Activated B cell treated with CpG ODN at 0.5 μM for 24 hours (primary cell): ENCODE measurements around the gene SDHD. TPM values are rescaled to one million over a fixed set of nuclear protein-coding genes. Genes with fewer than 3 reads are reported as not detected.

Experiments
- ATAC-seq: fragments of 200-7000 bp; cut with Tn5 transposase; one replicate; pipeline ENCODE4 v1.10.0; 2021; ENCODE audit warnings: low read depth, mild to moderate bottlenecking, moderate library complexity
- CTCF ChIA-PET: fragments of 350-600 bp; sonication (Branson Sonifier 250); formaldehyde crosslinking; loops from one replicate; lab custom pipeline; 2021; ENCODE audit warnings: antibody characterized with exemption; lab: Charles Lee
- POLR2A ChIA-PET: fragments of 350-600 bp; sonication (Branson Sonifier 250); formaldehyde crosslinking; loops from one replicate; lab custom pipeline; 2021; ENCODE audit warnings: antibody characterized with exemption; lab: Charles Lee
- DNase-seq: peaks from one replicate; pipeline ENCODE4 v3.0.0; 2022
- H3K27ac Mint-ChIP-seq: one replicate; pipeline ENCODE4 v1.8.0; 2020; ENCODE audit warnings: mixed read lengths
- H3K27me3 Mint-ChIP-seq: one replicate; pipeline ENCODE4 v1.8.0; 2021; ENCODE audit warnings: mixed read lengths
- H3K36me3 Mint-ChIP-seq: one replicate; pipeline ENCODE4 v1.8.0; 2021; ENCODE audit warnings: low read depth, mixed read lengths
- H3K4me1 Mint-ChIP-seq: one replicate; pipeline ENCODE4 v1.8.0; 2021; ENCODE audit warnings: mixed read lengths
- H3K4me3 Mint-ChIP-seq: one replicate; pipeline ENCODE4 v1.8.0; 2020; ENCODE audit warnings: mild to moderate bottlenecking, mixed read lengths
- H3K9me3 Mint-ChIP-seq: one replicate; pipeline ENCODE4 v1.8.0; 2020; ENCODE audit warnings: mixed read lengths
- CTCF ChIP-seq: fragments of 200-600 bp; IDR thresholded peaks from one replicate; pipeline ENCODE4 v1.8.0; 2022; ENCODE audit warnings: antibody characterized with exemption, mild to moderate bottlenecking
- intact Hi-C: fragments of 100-400 bp; cut with micrococcal nuclease; formaldehyde crosslinking; loops from one replicate; pipeline ENCODE4 v1.15.1; 2024
- total RNA-seq: library from RNA; stranded (reverse); gene quantifications from 2 replicates; pipeline ENCODE4 v1.2.3, GENCODE V29; 2022

Gene SDHD
- total RNA-seq, 1 donor from 2014 or later = 79.9 TPM

GRCh38 chr11:112057170-112057569, 29.5 kb upstream of the SDHD start:
- Mint-ChIP-seq H3K9me3 (no peaks in the 10 kb centered on the region), H3K27ac (no peak overlapping the region), H3K4me1 (peaks cover 3% of the 10 kb centered on the region), H3K36me3 (peaks cover 69% of the 10 kb centered on the region), H3K4me3 (no peak overlapping the region), H3K27me3 (no peaks in the 10 kb centered on the region)
- no peak for TF ChIP-seq CTCF
- DNase-seq (no peak), ATAC-seq (no peak)
- intact Hi-C loops = no loop called here
- ChIA-PET CTCF (no interaction called here), POLR2A (no interaction called here)

- no peak for ATAC-seq
- Mint-ChIP-seq H3K4me1 (no peaks in the 10 kb centered on the region), H3K4me3 (no peak overlapping the region), H3K27me3 (no peaks in the 10 kb centered on the region), H3K27ac (no peak overlapping the region), H3K36me3 (peaks cover 72% of the 10 kb centered on the region), H3K9me3 (no peaks in the 10 kb centered on the region)
- intact Hi-C loops = no loop called here
- no peak for TF ChIP-seq CTCF
- DNase-seq = no peak
- POLR2A ChIA-PET = interaction anchor here (1.1 kb wide), 1 partner anchor 10 kb away, joined by 7 read pairs; no protein-coding TSS in a partner anchor
- CTCF ChIA-PET = no interaction called here
These were observed 28.6 kb upstream of the SDHD start for GRCh38 chr11:112058103-112058502.

GRCh38 chr11:112062923-112063322, 23.8 kb upstream of the SDHD start:
- Mint-ChIP-seq H3K36me3 (peaks cover 44% of the 10 kb centered on the region), H3K27ac (no peak overlapping the region), H3K4me3 (no peak overlapping the region), H3K9me3 (no peaks in the 10 kb centered on the region), H3K27me3 (no peaks in the 10 kb centered on the region), H3K4me1 (no peaks in the 10 kb centered on the region)
- ATAC-seq (no peak), DNase-seq (no peak)
- no peak for TF ChIP-seq CTCF
- CTCF ChIA-PET = no interaction called here
- intact Hi-C loops = no loop called here
- POLR2A ChIA-PET = no interaction called here

GRCh38 chr11:112073941-112074811, 12.5 kb upstream of the SDHD start, which contains the start of the genes NKAPD1 and PIH1D2:
NKAPD1 (plus strand) TSS chr11:112074299; CDS start chr11:112075575, 1,276 bp downstream.
PIH1D2 (minus strand) TSS chr11:112074017; CDS start chr11:112073174, 843 bp downstream.
- ChIA-PET POLR2A (interaction anchor here (0.8 to 2.3 kb wide), 7 partner anchors 9 to 147 kb away, joined by 3 to 14 read pairs (median 3); partner anchors contain the start of genes SDHD and TIMM8B), CTCF (no interaction called here)
- H3K4me1 Mint-ChIP-seq = peaks cover 25% of the 10 kb centered on the region
- peak within 1 kb of the TSS; percentile 95 for H3K27ac Mint-ChIP-seq
- no peaks in the 10 kb centered on the region for H3K9me3 Mint-ChIP-seq
- intact Hi-C loops = loop anchor here (1.0 to 10.0 kb wide), 6 partner anchors 12 to 1701 kb away; partner anchors contain the start of genes CFAP68, CLDN25, DLAT and FDXACB1
- peak; percentile 69 for DNase-seq
- no peaks in the 10 kb centered on the region for H3K27me3 Mint-ChIP-seq
- peak; percentile 92 for ATAC-seq
- peaks cover 36% of the 10 kb centered on the region for H3K36me3 Mint-ChIP-seq
- TF ChIP-seq CTCF = no peak
- peak within 1 kb of the TSS; percentile 96 for H3K4me3 Mint-ChIP-seq

GRCh38 chr11:112082729-112083128, 3.9 kb upstream of the SDHD start:
- TF ChIP-seq CTCF = no peak
- DNase-seq (no peak), ATAC-seq (no peak)
- ChIA-PET POLR2A (interaction anchor here (1.1 kb wide), 1 partner anchor 8 kb away, joined by 3 read pairs; the partner anchor contains the start of genes NKAPD1 and PIH1D2), CTCF (no interaction called here)
- Mint-ChIP-seq H3K36me3 (peaks cover 86% of the 10 kb centered on the region), H3K27me3 (no peaks in the 10 kb centered on the region), H3K4me1 (peaks cover 27% of the 10 kb centered on the region), H3K9me3 (no peaks in the 10 kb centered on the region), H3K4me3 (no peak overlapping the region), H3K27ac (no peak overlapping the region)
- intact Hi-C loops = no loop called here
